NCI-H774 (cell line): ENCODE results near the gene KIAA0930.
"Not testable (repeated sequence)": the region's sequence is repeated elsewhere in the genome, so short reads cannot be mapped to it uniquely, and the experiment has no call there.

ENCODE experiments used
- DNase-seq: peaks from one replicate; lab custom pipeline; 2025; lab: John Stamatoyannopoulos, UW

Gene KIAA0930

DNA sequence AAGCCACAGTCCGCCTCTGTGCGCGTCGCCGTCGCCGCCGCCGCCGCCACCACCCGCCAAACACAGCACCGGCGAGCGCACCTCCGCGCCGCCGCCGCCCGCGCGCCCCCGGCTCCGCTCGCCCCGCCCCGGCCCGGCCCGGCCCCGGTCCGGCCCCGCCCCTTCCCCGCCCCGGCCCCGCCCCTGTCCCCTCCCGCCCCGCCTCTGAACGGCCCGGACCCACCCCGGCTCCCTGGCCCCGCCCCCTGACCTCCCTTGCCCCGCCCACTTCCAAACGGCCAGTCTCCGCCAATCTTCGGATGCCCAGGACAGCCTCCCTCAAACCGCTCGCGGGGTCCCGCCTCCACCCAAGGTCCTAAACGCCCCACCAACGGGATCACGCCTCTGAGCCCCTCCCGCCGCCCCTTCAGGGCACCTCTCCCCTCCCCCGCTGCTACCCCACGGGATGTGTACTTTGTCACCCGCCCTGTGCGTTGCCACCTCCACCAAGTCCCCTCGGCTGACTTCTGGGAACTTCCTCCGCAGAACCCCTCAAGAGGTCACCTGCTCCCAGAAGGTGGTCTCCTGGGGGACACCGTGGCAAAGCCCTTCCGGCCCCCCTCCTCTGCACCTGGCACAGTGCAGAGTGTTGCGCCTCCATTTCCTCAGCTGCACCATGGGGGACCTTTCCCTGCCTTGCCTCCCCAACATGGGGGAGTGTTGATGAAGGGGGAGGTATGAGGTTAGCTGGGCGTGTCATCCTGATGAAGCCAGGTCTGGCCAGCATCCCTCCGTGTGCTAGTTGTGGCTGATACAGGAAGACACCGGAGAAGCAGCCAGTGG, at the start of gene KIAA0930:
Gene KIAA0930, minus strand, starts transcription at position 85 of the 822 bp plus-strand sequence. CDS start 191 bp downstream, outside the sequence.
- peak; percentile 32 for DNase-seq

DNA sequence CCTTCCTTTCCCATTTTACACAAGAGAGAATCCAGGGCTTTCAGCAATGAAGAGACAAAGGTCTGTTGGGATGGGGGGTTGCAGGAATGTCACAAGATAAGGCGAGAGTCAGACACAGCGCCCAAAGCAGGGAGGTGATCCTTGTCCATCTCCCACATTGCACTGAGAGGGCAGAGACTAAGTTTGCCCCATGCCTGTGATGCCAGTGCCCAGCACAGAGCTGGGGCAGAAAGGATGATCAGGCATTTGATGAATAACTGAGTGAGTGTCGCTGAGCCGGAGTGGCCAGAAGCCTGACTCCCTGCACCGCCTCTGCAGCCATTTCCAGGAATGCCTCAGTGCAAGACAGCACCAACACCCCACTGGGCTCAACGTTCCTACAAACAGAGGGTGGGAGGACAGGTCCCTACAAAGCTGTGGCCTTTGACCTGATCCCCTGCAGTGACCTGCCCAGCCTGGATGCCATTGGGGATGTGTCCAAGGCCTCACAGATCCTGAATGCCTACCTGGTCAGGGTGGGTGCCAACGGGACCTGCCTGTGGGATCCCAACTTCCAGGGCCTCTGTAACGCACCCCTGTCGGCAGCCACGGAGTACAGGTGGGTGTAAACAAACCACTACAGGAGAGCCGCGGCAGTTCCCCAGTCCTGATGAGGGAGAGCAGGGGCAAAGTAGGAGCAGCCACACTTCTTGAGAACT, 46.3 kb upstream of the KIAA0930 start:
- DNase-seq: no peak

- DNase-seq: no peak
These were observed 44.8 kb upstream of the KIAA0930 start for GRCh38 chr22:45285263-45286058.

GRCh38 chr22:45284705-45285262, 44.1 kb upstream of the KIAA0930 start, which contains the start of gene UPK3A:
TSS of gene UPK3A (plus strand) at chr22:45284949. CDS start at chr22:45285014, 65 bp downstream.
- DNase-seq: peak; percentile 55

GRCh38 chr22:45281010-45281409, 40.3 kb upstream of the KIAA0930 start:
- DNase-seq: no peak

GRCh38 chr22:45280587-45280980, 39.9 kb upstream of the KIAA0930 start:
- no peak for DNase-seq

DNA sequence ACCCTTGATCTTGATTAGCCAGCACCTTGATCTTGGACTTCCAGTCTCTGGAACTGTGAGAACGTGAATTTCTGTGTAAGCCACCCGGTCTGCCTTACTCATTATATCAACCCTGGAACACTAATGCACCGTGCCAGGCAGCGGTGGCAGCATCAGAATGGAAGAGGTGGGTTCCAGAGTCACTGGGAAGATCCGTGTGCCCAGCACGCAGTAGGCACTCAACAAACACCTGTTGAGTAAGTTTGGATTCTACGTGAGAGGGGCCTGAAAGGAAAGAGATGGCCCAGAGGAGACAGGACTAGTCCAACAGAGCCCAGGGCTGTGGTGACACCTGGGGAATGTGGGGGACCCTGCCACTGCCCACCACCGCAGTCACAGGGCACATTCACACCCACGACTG, 37.4 kb upstream of the KIAA0930 start:
- no peak for DNase-seq

DNA sequence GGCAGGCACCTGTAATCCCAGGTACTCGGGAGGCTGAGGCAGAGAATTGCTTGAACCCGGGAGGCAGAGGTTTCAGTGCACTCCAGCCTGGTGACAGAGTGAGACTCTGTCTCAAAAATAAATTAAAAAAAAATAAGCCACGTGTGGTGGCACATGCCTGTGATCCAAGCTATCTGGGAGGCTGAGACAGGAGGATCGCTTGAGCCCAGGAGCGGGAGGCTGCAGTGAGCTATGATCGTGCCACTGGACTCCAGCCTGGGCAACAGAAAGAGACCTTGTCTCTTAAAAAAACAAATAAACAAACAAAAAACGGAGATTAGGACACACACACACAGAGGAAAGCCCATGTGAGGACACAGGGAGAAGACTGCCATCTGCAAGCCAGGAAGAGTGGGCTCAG, 37.0 kb upstream of the KIAA0930 start:
- not testable (repeated sequence) for DNase-seq

- no peak for DNase-seq
These were observed 35.9 kb upstream of the KIAA0930 start for GRCh38 chr22:45276507-45277105.

- no peak for DNase-seq
These were observed 32.9 kb upstream of the KIAA0930 start for GRCh38 chr22:45273452-45274075.

GRCh38 chr22:45272498-45272897, 31.8 kb upstream of the KIAA0930 start:
- no peak for DNase-seq

DNA sequence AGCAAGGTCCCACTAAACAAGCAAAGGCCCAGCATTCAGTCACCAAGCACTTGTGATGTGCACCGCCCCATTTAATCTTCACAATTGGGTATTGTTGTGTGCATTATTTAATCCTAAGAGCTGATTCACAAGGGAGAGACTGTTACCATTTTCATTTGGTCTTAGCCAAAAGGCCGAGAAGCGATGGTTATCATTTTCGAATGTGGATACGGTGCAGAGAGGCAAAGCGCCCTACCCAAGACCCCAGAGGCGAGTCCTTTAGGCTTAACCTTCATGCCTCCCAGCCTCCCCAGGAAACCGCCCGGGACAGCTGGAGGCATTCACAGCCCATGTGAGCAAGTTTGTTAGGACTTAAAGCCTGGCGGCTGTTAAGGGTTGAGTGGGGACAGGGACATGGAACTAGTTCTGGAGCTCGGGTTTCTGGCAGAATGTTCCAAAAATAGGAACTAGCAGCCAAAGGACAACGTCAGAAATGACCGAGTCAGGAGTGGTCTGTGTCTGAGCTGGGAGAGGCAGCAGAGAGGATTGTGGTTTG, 31.0 kb upstream of the KIAA0930 start:
- DNase-seq: no peak

- DNase-seq: no peak
These were observed 29.7 kb upstream of the KIAA0930 start for GRCh38 chr22:45270095-45271020.

DNA sequence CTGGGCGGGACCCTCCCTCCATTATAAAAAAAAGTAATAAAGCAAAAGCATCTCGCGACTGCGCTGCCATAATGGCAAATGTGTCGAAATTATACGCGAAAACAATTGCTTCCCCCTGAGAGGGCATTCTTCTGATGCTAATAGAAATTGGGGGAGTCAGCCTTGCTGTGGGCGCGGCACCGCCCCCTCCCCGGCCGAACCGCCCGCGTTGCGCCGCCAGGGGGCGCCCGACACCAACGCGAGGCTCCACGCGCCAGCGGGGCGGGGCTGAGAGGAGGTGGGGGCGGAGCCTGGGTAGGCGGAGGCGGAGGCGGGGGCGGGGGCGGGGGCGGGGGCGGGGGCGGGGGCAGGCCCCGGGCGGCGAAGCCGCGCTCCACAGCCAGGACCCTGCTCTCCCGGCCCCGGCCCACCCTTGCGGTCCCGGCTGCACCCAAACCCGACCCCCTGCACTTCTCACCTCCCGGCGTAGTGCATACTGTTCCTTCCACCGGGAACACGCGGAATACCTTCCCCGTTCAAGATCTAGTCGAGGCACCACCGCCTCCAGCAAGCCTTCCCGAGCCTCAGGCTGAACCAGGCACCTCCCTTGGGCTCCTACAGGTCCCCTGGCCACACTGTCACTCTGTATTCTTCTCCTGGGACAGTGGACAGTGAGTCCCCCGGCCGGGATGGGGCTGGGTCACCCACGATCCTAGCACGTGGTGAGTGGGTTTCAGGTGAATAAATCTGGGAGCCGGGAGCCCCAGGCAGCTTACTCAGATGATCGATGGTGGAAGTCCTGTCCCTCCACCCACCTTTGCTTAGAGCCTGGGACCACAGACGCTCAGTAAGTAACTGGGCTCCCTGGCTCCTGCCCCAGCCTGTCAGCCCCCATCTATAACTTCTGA, 28.5 kb upstream of the KIAA0930 start:
- DNase-seq: peak; percentile 45

- DNase-seq: peak; percentile 3
These were observed 27.7 kb upstream of the KIAA0930 start for GRCh38 chr22:45268167-45268957.

GRCh38 chr22:45265535-45265934, 24.8 kb upstream of the KIAA0930 start:
- DNase-seq: no peak

DNA sequence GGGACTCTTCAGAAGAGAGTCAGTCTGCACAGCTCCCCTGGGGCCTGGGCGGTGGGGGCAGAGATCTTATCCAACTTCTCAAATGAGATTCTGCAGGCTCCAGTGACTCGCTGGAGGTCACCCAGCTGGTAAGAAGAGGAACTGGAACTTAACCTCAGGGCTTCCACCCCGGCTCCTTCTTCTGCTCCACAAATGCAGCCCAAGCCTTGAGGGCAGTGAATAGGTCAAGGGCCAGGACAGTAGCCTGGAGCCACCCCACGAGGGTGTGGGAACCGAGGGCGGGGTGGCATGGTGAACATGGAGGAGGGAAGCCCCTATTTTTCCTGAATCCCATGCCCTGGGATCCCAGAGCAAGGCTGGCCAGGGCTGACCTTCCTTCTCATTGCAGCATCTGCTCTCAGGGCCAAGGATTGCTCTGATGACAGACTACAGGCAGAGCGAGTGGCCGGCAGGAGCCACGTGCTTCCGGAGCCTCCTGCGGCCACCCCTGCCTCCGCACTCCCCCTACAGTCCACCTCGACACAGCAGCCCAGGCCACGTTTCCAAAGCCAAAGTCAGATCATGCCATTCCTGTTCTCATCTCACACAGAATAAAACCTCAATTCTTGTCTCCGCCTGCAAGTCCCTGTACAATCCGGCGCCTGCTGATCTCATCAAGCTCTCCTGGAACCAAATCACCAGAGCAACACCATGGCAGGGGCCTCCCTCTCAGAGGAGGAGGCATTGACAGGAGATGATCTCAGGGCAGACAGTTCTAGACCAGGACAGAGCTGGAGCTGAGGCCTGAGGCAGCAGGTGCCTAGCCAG, 23.0 kb upstream of the KIAA0930 start:
- DNase-seq: no peak
